IPS DF 6.9 (cell line): ENCODE data around the gene NFAM1.

Experiments
- DNase-seq: peaks from one replicate; pipeline ENCODE4 v3.0.0-alpha.2; 2013; ENCODE audit warnings: low read depth, low spot score
- H3K27ac ChIP-seq: one replicate; pipeline ENCODE4 v1.5.1; 2013; ENCODE audit warnings: low read length, control low read depth
- H3K27me3 ChIP-seq: 2 replicates; pipeline ENCODE4 v1.6.1; 2013; ENCODE audit warnings: mild to moderate bottlenecking, low read length; ENCODE audit not compliant: control insufficient read depth, insufficient read depth
- H3K36me3 ChIP-seq: 2 replicates; pipeline ENCODE4 v1.6.1; 2013; ENCODE audit warnings: low read length; ENCODE audit not compliant: control insufficient read depth, insufficient read depth
- H3K4me1 ChIP-seq: 2 replicates; pipeline ENCODE4 v1.6.1; 2013; ENCODE audit warnings: low read length; ENCODE audit not compliant: control insufficient read depth, insufficient read depth
- H3K4me3 ChIP-seq: 2 replicates; pipeline ENCODE4 v1.5.1; 2013; ENCODE audit warnings: mild to moderate bottlenecking, low read length
- H3K9me3 ChIP-seq: 2 replicates; pipeline ENCODE4 v1.6.1; 2013; ENCODE audit warnings: low read length, inconsistent platforms; ENCODE audit not compliant: control insufficient read depth, insufficient read depth
- WGBS: extraction: QIAGEN DNeasy Blood & Tissue Kit; methylation state at CpG from one replicate; pipeline ENCODE4 v1.1.7; 2013; ENCODE audit warnings: mixed read lengths, missing lambda C conversion rate; ENCODE audit not compliant: insufficient read length, insufficient coverage; 5-methylcytosine and 5-hydroxymethylcytosine counted together

The NFAM1 gene

GRCh38 chr22:42335839-42336378 is 96.3 kb downstream of the NFAM1 start:
- no peaks in the 10 kb centered on the region for H3K27me3 ChIP-seq
- no peak for DNase-seq
- H3K9me3 ChIP-seq = no peaks in the 10 kb centered on the region
- H3K36me3 ChIP-seq = no peaks in the 10 kb centered on the region
- WGBS = no CpG with 5 or more reads among the region's 11 CpGs
- no peak overlapping the region for H3K27ac ChIP-seq
- H3K4me1 ChIP-seq = no peaks in the 10 kb centered on the region; the same call in 1 of the 2 replicates
- H3K4me3 ChIP-seq = no peak overlapping the region

- Histone ChIP-seq H3K27ac (no peak overlapping the region), H3K27me3 (no peaks in the 10 kb centered on the region), H3K4me3 (no peak overlapping the region), H3K4me1 (no peaks in the 10 kb centered on the region; the same call in 1 of the 2 replicates), H3K9me3 (no peaks in the 10 kb centered on the region), H3K36me3 (no peaks in the 10 kb centered on the region)
- no CpG with 5 or more reads among the region's 11 CpGs for WGBS
- no peak for DNase-seq
Observed at GRCh38 chr22:42334875-42335512, 97.2 kb downstream of the NFAM1 start.

- no peaks in the 10 kb centered on the region; the same call in 1 of the 2 replicates for H3K4me1 ChIP-seq
- no peaks in the 10 kb centered on the region for H3K36me3 ChIP-seq
- no CpG with 5 or more reads among the region's 8 CpGs for WGBS
Observed at GRCh38 chr22:42333544-42333943, 98.7 kb downstream of the NFAM1 start.

GRCh38 chr22:42332089-42332488 is 100.1 kb downstream of the NFAM1 start:
- Histone ChIP-seq H3K27me3 (no peaks in the 10 kb centered on the region), H3K4me3 (no peak overlapping the region), H3K36me3 (no peaks in the 10 kb centered on the region), H3K9me3 (no peaks in the 10 kb centered on the region), H3K27ac (no peak overlapping the region), H3K4me1 (no peaks in the 10 kb centered on the region; the same call in 1 of the 2 replicates)
- WGBS = no CpG with 5 or more reads among the region's 7 CpGs
- DNase-seq = no peak

More at GRCh38 chr22:42333544-42333943, 98.7 kb downstream of the NFAM1 start:
- Histone ChIP-seq H3K27me3 (no peaks in the 10 kb centered on the region), H3K9me3 (no peaks in the 10 kb centered on the region), H3K4me3 (no peak overlapping the region), H3K27ac (no peak overlapping the region)
- no peak for DNase-seq

- Histone ChIP-seq H3K36me3 (no peaks in the 10 kb centered on the region), H3K27ac (no peak overlapping the region), H3K9me3 (no peaks in the 10 kb centered on the region), H3K27me3 (no peaks in the 10 kb centered on the region), H3K4me3 (no peak overlapping the region), H3K4me1 (no peaks in the 10 kb centered on the region; the same call in 1 of the 2 replicates)
- no CpG with 5 or more reads among the region's 22 CpGs for WGBS
- no peak for DNase-seq
Observed at GRCh38 chr22:42331014-42331413, 101.2 kb downstream of the NFAM1 start.
